T-helper 1 cell treated with Interleukin-12 subunit alpha and Interleukin-12 subunit beta and Interleukin-4 antibody, amounts not matched to agents 30 μg/mL and 1 μg/mL, for 36 hours (primary cell): ENCODE measurements around the gene CCL28.

ENCODE experiments used
- H3K27ac Mint-ChIP-seq: one replicate; pipeline ENCODE4 v1.8.0; 2021; ENCODE audit warnings: mild to moderate bottlenecking, mixed read lengths
- H3K27me3 Mint-ChIP-seq: one replicate; pipeline ENCODE4 v1.8.0; 2021; ENCODE audit warnings: low read depth, mixed read lengths
- H3K36me3 Mint-ChIP-seq: one replicate; pipeline ENCODE4 v1.8.0; 2021; ENCODE audit warnings: low read depth, mixed read lengths
- H3K4me1 Mint-ChIP-seq: one replicate; pipeline ENCODE4 v1.8.0; 2021; ENCODE audit warnings: low read depth, mixed read lengths
- H3K4me3 Mint-ChIP-seq: one replicate; pipeline ENCODE4 v1.8.0; 2021; ENCODE audit warnings: mild to moderate bottlenecking, moderate library complexity, mixed read lengths
- H3K9me3 Mint-ChIP-seq: one replicate; pipeline ENCODE4 v1.8.0; 2021; ENCODE audit warnings: mixed read lengths

CCL28 gene

DNA sequence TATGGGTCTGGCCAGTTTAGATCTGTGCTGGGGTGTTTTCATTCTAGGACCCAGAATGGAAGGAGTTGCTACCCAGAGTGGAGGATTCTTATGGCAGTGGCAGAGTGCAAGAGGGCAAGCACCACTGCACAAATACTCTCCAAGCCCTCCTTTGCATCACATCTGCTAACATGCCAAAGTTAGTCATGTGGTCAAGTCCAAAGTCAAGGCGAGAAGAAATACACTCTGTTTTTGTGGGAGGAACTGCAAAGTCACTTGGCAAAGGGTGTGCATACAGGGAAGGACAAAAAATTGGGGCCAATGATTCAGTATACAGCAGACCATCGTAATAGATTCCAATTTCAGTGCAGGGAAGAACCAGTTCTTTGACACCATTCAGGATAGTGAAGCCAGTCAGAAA, 55.1 kb downstream of the CCL28 start:
- Mint-ChIP-seq H3K27ac (no peak overlapping the region), H3K4me1 (no peaks in the 10 kb centered on the region), H3K4me3 (no peak overlapping the region), H3K36me3 (no peaks in the 10 kb centered on the region), H3K9me3 (peaks cover 26% of the 10 kb centered on the region), H3K27me3 (peaks cover 3% of the 10 kb centered on the region)

DNA sequence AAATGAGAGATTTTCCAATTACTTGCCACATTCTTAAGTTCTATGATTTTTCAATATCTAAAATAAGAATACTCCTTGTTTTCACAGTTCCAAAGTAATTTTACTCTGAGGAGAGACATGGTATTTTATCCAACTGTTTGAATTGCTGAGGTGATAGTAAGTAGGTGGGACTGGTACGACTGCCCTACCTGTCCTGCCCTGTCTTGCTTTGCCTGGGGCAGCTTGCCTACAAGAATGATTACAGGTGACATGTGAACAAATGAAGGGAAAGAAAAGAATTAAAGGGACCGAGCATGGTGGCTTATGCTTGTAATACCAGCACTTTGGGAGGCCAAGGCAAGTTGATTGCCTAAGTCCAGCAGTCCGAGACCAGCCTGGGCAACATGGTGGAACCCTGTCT, 57.4 kb downstream of the CCL28 start:
- Mint-ChIP-seq H3K27me3 (peaks cover 7% of the 10 kb centered on the region), H3K4me3 (no peak overlapping the region), H3K9me3 (peaks cover 11% of the 10 kb centered on the region), H3K27ac (no peak overlapping the region), H3K4me1 (no peaks in the 10 kb centered on the region), H3K36me3 (no peaks in the 10 kb centered on the region)

- Mint-ChIP-seq H3K27me3 (peaks cover 7% of the 10 kb centered on the region), H3K27ac (no peak overlapping the region), H3K9me3 (no peaks in the 10 kb centered on the region), H3K36me3 (no peaks in the 10 kb centered on the region), H3K4me3 (no peak overlapping the region), H3K4me1 (no peaks in the 10 kb centered on the region)
Measured at GRCh38 chr5:43353668-43354067, 58.5 kb downstream of the CCL28 start.

- no peaks in the 10 kb centered on the region for H3K4me1 Mint-ChIP-seq
- H3K27ac Mint-ChIP-seq = no peak overlapping the region
Measured at GRCh38 chr5:43352915-43353314, 59.3 kb downstream of the CCL28 start.

GRCh38 chr5:43352131-43352530, 60.1 kb downstream of the CCL28 start:
- Mint-ChIP-seq H3K27ac (no peak overlapping the region), H3K4me3 (no peak overlapping the region), H3K4me1 (no peaks in the 10 kb centered on the region), H3K9me3 (peaks cover 4% of the 10 kb centered on the region), H3K36me3 (no peaks in the 10 kb centered on the region), H3K27me3 (peaks cover 7% of the 10 kb centered on the region)

More at GRCh38 chr5:43352915-43353314, 59.3 kb downstream of the CCL28 start:
- no peaks in the 10 kb centered on the region for H3K36me3 Mint-ChIP-seq
- peaks cover 7% of the 10 kb centered on the region for H3K27me3 Mint-ChIP-seq
- no peak overlapping the region for H3K4me3 Mint-ChIP-seq
- no peaks in the 10 kb centered on the region for H3K9me3 Mint-ChIP-seq

DNA sequence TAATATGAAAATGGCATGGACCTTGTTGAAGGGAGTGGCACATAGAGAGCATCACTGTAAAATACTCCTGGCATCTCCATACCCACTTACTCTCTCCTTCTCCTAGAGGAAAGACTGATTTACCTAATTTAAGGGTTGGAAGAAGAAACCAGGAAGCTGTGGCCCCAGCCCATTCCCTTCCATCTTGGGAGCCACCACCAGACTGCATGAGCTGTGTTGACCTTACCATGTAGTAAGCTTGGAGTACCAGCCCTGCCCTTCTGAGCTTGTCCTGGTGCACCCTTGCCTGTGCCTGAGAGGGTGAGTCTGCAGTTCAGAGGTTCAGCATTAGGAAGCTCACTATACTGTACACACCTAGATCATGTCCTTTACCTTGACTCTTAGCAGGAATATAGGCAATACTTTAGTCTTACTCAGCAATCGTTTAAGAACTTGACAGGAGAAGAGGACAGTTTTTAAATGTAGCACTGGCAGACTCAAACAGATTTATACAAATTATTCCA, 63.3 kb downstream of the CCL28 start:
- Mint-ChIP-seq H3K4me1 (no peaks in the 10 kb centered on the region), H3K36me3 (no peaks in the 10 kb centered on the region), H3K27ac (no peak overlapping the region), H3K9me3 (peaks cover 9% of the 10 kb centered on the region), H3K27me3 (peaks cover 7% of the 10 kb centered on the region), H3K4me3 (no peak overlapping the region)

- H3K4me1 Mint-ChIP-seq = no peaks in the 10 kb centered on the region
- no peaks in the 10 kb centered on the region for H3K36me3 Mint-ChIP-seq
- no peak overlapping the region for H3K4me3 Mint-ChIP-seq
- peaks cover 10% of the 10 kb centered on the region for H3K27me3 Mint-ChIP-seq
- H3K27ac Mint-ChIP-seq = no peak overlapping the region
- peaks cover 14% of the 10 kb centered on the region for H3K9me3 Mint-ChIP-seq
Measured at GRCh38 chr5:43348207-43348606, 64.0 kb downstream of the CCL28 start.

GRCh38 chr5:43338862-43339261, 73.3 kb downstream of the CCL28 start:
- Mint-ChIP-seq H3K36me3 (peaks cover 10% of the 10 kb centered on the region), H3K4me1 (peaks cover 5% of the 10 kb centered on the region), H3K9me3 (peaks cover 47% of the 10 kb centered on the region), H3K27ac (peak overlapping the region; percentile 3), H3K27me3 (peaks cover 3% of the 10 kb centered on the region), H3K4me3 (no peak overlapping the region)

GRCh38 chr5:43336159-43336558, 76.0 kb downstream of the CCL28 start:
- H3K27me3 Mint-ChIP-seq = no peaks in the 10 kb centered on the region
- H3K36me3 Mint-ChIP-seq = peaks cover 13% of the 10 kb centered on the region
- peak overlapping the region; percentile 18 for H3K27ac Mint-ChIP-seq
- peaks cover 55% of the 10 kb centered on the region for H3K9me3 Mint-ChIP-seq
- no peak overlapping the region for H3K4me3 Mint-ChIP-seq
- H3K4me1 Mint-ChIP-seq = peaks cover 5% of the 10 kb centered on the region

- Mint-ChIP-seq H3K4me1 (peaks cover 5% of the 10 kb centered on the region), H3K27me3 (no peaks in the 10 kb centered on the region), H3K9me3 (peaks cover 55% of the 10 kb centered on the region), H3K4me3 (no peak overlapping the region), H3K36me3 (peaks cover 13% of the 10 kb centered on the region), H3K27ac (no peak overlapping the region)
Measured at GRCh38 chr5:43335681-43336080, 76.5 kb downstream of the CCL28 start.

- Mint-ChIP-seq H3K4me1 (peaks cover 2% of the 10 kb centered on the region), H3K9me3 (peaks cover 47% of the 10 kb centered on the region), H3K27me3 (no peaks in the 10 kb centered on the region), H3K4me3 (no peak overlapping the region), H3K36me3 (peaks cover 10% of the 10 kb centered on the region), H3K27ac (no peak overlapping the region)
Measured at GRCh38 chr5:43332401-43332800, 79.8 kb downstream of the CCL28 start.
